PC-9 (cell line): ENCODE measurements around the gene PCDHGA1. TPM values are rescaled to one million over a fixed set of nuclear protein-coding genes. Genes with fewer than 3 reads are reported as not detected.
"Not testable (repeated sequence)": the region's sequence is repeated elsewhere in the genome, so short reads cannot be mapped to it uniquely, and the experiment has no call there.

Experiments used
- BruUV-seq: library from RNA; stranded (reverse); fragments of 400-500 nt; replicated peaks from 2 replicates; lab custom pipeline; 2021; lab: Mats Ljungman, UMichigan
- CTCF ChIA-PET: fragments of 300-600 bp; sonication (Branson Sonifier 250); formaldehyde crosslinking; loops from one replicate; lab custom pipeline; 2022; ENCODE audit warnings: antibody characterized with exemption; lab: Charles Lee
- POLR2A ChIA-PET: fragments of 300-600 bp; sonication (Branson Sonifier 250); formaldehyde crosslinking; loops from one replicate; lab custom pipeline; 2022; ENCODE audit warnings: antibody characterized with exemption; ENCODE audit not compliant: unreplicated experiment; lab: Charles Lee
- DNase-seq, 2 experiments: peaks; one replicate each; pipeline versions ENCODE4 v3.0.0 to v3.0.0-alpha.2; 2015 to 2022; ENCODE audit warnings: mixed read lengths in 1 of 2
- H2AFZ ChIP-seq: fragments of 200-600 bp; sonication (generic); 2 replicates; pipeline ENCODE4 v1.8.1; 2017; ENCODE audit warnings: antibody characterized with exemption
- H3F3A ChIP-seq: fragments of 200-600 bp; sonication (generic); 2 replicates; pipeline ENCODE4 v1.8.1; 2017; ENCODE audit warnings: antibody characterized with exemption, mild to moderate bottlenecking, low read depth; ENCODE audit not compliant: insufficient read depth
- H3K27ac ChIP-seq: fragments of 200-600 bp; sonication (generic); 2 replicates; pipeline ENCODE4 v1.6.1; 2016; ENCODE audit warnings: mixed run types
- H3K27me3 ChIP-seq: fragments of 200-600 bp; sonication (generic); 2 replicates; pipeline ENCODE4 v1.6.1; 2016; ENCODE audit warnings: low read depth, mixed run types; ENCODE audit not compliant: insufficient read depth
- H3K36me3 ChIP-seq: fragments of 200-600 bp; sonication (generic); 2 replicates; pipeline ENCODE4 v1.6.1; 2016; ENCODE audit warnings: low read depth, mixed run types
- H3K4me1 ChIP-seq: fragments of 200-600 bp; sonication (generic); replicated peaks from 2 replicates; pipeline ENCODE4 v1.6.1; 2016; ENCODE audit warnings: mixed run types; ENCODE audit not compliant: insufficient read depth
- H3K4me2 ChIP-seq: fragments of 200-600 bp; sonication (generic); 2 replicates; pipeline ENCODE4 v1.6.1; 2017; ENCODE audit warnings: mixed run types
- H3K4me3 ChIP-seq: fragments of 200-600 bp; sonication (generic); 2 replicates; pipeline ENCODE4 v1.6.1; 2016; ENCODE audit warnings: mixed run types
- H3K79me2 ChIP-seq: fragments of 200-600 bp; sonication (generic); 2 replicates; pipeline ENCODE4 v1.6.1; 2017; ENCODE audit warnings: low read depth, mixed run types
- H3K9me2 ChIP-seq: fragments of 200-600 bp; sonication (generic); 2 replicates; pipeline ENCODE4 v1.8.1; 2017; ENCODE audit warnings: mild to moderate bottlenecking; ENCODE audit not compliant: insufficient read depth
- H3K9me3 ChIP-seq: fragments of 200-600 bp; sonication (generic); 2 replicates; pipeline ENCODE4 v1.8.1; 2016; ENCODE audit warnings: low read depth; ENCODE audit not compliant: insufficient read depth
- H4K20me1 ChIP-seq: fragments of 200-600 bp; sonication (generic); 2 replicates; pipeline ENCODE4 v1.8.1; 2017; ENCODE audit not compliant: insufficient read depth
- CTCF ChIP-seq: fragments of 200-600 bp; sonication (generic); conservative IDR thresholded peaks from 2 replicates; pipeline ENCODE4 v1.6.1; 2017; ENCODE audit warnings: mixed run types, antibody characterized with exemption, mild to moderate bottlenecking, moderate library complexity
- EZH2 ChIP-seq: fragments of 200-600 bp; sonication (generic); IDR thresholded peaks from 2 replicates; pipeline ENCODE4 v1.8.0; 2017; ENCODE audit warnings: antibody characterized with exemption, low read depth
- intact Hi-C: fragments of 100-400 bp; cut with micrococcal nuclease; formaldehyde crosslinking; loops from one replicate; pipeline ENCODE4 v1.10.0; 2022; ENCODE audit not compliant: unreplicated experiment
- total RNA-seq: library from RNA; stranded (reverse); gene quantifications from 2 replicates; pipeline ENCODE4 v1.2.3, GENCODE V29; 2021

Gene PCDHGA1
- total RNA-seq, 1 experiment from 2014 or later: 0.07 TPM

- H3K4me1 ChIP-seq: no peaks in the 10 kb centered on the region
- H3K79me2 ChIP-seq: no peaks in the 10 kb centered on the region
- no peaks in the 10 kb centered on the region for H3K9me2 ChIP-seq
- DNase-seq: no peak
- H3K4me3 ChIP-seq: no peak overlapping the region
- no peaks in the 10 kb centered on the region for H4K20me1 ChIP-seq
- no peaks in the 10 kb centered on the region for H3K9me3 ChIP-seq
- ChIA-PET POLR2A (interaction anchor here (0.7 kb wide), 1 partner anchor 137 kb away, joined by 4 read pairs; no protein-coding TSS in a partner anchor), CTCF (interaction anchor here (0.6 kb wide), 1 partner anchor 73 kb away, joined by 3 read pairs; the partner anchor contains the start of gene PCDHGA1)
- no peak overlapping the region for H3K27ac ChIP-seq
- no peak for TF ChIP-seq CTCF
- no peak for TF ChIP-seq EZH2
- H2AFZ ChIP-seq: no peak overlapping the region
- H3K36me3 ChIP-seq: no peaks in the 10 kb centered on the region
- H3K27me3 ChIP-seq: peaks cover 56% of the 10 kb centered on the region
- BruUV-seq: no TSS peak
- intact Hi-C loops: no loop called here
- H3F3A ChIP-seq: no peaks in the 10 kb centered on the region
- no peak overlapping the region for H3K4me2 ChIP-seq
Observed at GRCh38 chr5:141403387-141403786, 73.1 kb downstream of the PCDHGA1 start.

GRCh38 chr5:141407790-141408505, 77.6 kb downstream of the PCDHGA1 start, which contains the start of gene PCDHGB6:
Gene PCDHGB6, plus strand, starts transcription at chr5:141408021. Its CDS starts 182 bp downstream, at chr5:141408203.
- H3K27ac ChIP-seq, H3F3A ChIP-seq, H3K36me3 ChIP-seq, H3K79me2 ChIP-seq, H3K4me2 ChIP-seq, H3K4me3 ChIP-seq, H3K9me2 ChIP-seq, BruUV-seq, H3K9me3 ChIP-seq, POLR2A ChIA-PET, H4K20me1 ChIP-seq, intact Hi-C loops, H3K4me1 ChIP-seq, H2AFZ ChIP-seq: not testable (repeated sequence)
- peak in 1 of 2 experiments; percentile 21 for DNase-seq
- H3K27me3 ChIP-seq: peaks cover 37% of the 10 kb centered on the region; the same call in 1 of the 2 replicates
- peak; percentile 59 for TF ChIP-seq CTCF
- CTCF ChIA-PET: interaction anchor here (0.6 to 1.7 kb wide), 2 partner anchors 153 to 156 kb away, joined by 4 to 5 read pairs; no protein-coding TSS in a partner anchor

- Histone ChIP-seq H3K4me2 (no peak overlapping the region), H3K27me3 (peaks cover 23% of the 10 kb centered on the region; the same call in 1 of the 2 replicates), H3K27ac (no peak overlapping the region), H3K79me2 (no peaks in the 10 kb centered on the region), H3K9me2 (no peaks in the 10 kb centered on the region), H3K9me3 (no peaks in the 10 kb centered on the region), H2AFZ (no peak overlapping the region), H3K4me1 (no peaks in the 10 kb centered on the region), H3K36me3 (no peaks in the 10 kb centered on the region), H4K20me1 (no peaks in the 10 kb centered on the region), H3F3A (no peaks in the 10 kb centered on the region), H3K4me3 (no peak overlapping the region)
- TF ChIP-seq CTCF: no peak
- TF ChIP-seq EZH2: no peak
- DNase-seq: no peak
- CTCF ChIA-PET: no interaction called here
- POLR2A ChIA-PET: no interaction called here
- intact Hi-C loops: loop anchor here (5.0 to 10.0 kb wide), 3 partner anchors 85 to 327 kb away; partner anchors contain the start of genes PCDHB14 and TAF7
- no TSS peak for BruUV-seq
Observed at GRCh38 chr5:141409598-141410306, 79.4 kb downstream of the PCDHGA1 start.
